ENCODE results near the gene ARSG. TPM values are rescaled to one million over a fixed set of nuclear protein-coding genes. Genes with fewer than 3 reads are reported as not detected.

ARSG gene
- polyA plus RNA-seq, 3 donors = 15.5 to 19.3 (median 19.2) TPM

DNA sequence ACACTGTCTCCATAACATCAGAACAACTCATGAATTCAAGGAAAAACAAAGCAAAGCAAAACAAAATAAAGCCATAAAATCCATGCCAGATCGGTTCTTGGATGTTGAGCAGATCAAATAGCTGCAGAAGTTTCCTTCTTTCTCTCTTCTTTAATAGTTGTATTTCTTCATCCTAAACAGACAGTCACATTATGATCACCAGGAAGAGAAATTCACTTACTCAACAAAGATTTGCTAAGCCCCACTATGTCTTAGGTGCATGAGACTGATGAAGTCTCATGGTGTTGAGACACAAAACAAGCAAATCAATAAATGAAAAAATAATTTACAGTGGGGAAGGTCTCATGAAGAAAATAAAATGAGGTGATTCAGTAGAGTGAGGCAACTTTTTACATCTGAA lies 93.2 kb downstream of the ARSG start:
- peaks cover 22 to 27% of the 10 kb centered on the region in 2 donors for H3K4me1 ChIP-seq (ENCODE audit: control insufficient read depth in 1 of 2, insufficient read depth in 2 of 2, low read length in 2 of 2)
- peaks cover 40% of the 10 kb centered on the region for H3K4me1 Mint-ChIP-seq
- peaks cover 0 to 5% (median 0%) of the 10 kb centered on the region in 7 donors for H3K9me3 Mint-ChIP-seq
- H3K9ac ChIP-seq (ENCODE audit: insufficient read depth, low read length, poor library complexity, severe bottlenecking) = peak overlapping the region; percentile 15
- peaks cover 22 to 25% of the 10 kb centered on the region in 2 donors for H3K36me3 Mint-ChIP-seq
- H3K36me3 ChIP-seq (replicated peaks in 1 of 2; ENCODE audit: control insufficient read depth in 1 of 2, insufficient read depth in 2 of 2, low read length in 2 of 2) = no peaks in the 10 kb centered on the region
- H3K27me3 ChIP-seq (ENCODE audit: control insufficient read depth in 2 of 2, insufficient read depth in 2 of 2, low read length in 2 of 2) = no peaks in the 10 kb centered on the region
- TF ChIP-seq, protein P1, sequence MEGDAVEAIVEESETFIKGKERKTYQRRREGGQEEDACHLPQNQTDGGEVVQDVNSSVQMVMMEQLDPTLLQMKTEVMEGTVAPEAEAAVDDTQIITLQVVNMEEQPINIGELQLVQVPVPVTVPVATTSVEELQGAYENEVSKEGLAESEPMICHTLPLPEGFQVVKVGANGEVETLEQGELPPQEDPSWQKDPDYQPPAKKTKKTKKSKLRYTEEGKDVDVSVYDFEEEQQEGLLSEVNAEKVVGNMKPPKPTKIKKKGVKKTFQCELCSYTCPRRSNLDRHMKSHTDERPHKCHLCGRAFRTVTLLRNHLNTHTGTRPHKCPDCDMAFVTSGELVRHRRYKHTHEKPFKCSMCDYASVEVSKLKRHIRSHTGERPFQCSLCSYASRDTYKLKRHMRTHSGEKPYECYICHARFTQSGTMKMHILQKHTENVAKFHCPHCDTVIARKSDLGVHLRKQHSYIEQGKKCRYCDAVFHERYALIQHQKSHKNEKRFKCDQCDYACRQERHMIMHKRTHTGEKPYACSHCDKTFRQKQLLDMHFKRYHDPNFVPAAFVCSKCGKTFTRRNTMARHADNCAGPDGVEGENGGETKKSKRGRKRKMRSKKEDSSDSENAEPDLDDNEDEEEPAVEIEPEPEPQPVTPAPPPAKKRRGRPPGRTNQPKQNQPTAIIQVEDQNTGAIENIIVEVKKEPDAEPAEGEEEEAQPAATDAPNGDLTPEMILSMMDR (IDR thresholded peaks at IDR 0.05) = no peak
- H3K9me3 ChIP-seq (replicated peaks in 1 of 2; ENCODE audit: control insufficient read depth in 1 of 2, insufficient read depth in 1 of 2, low read length in 2 of 2) = no peaks in the 10 kb centered on the region
- H3K27ac Mint-ChIP-seq = peak overlapping the region; percentile 52 to 93 (median 83)
- intact Hi-C loops (cut with micrococcal nuclease) = no loop called here
- peak overlapping the region; percentile 37 for H3K4me2 ChIP-seq (replicated peaks; ENCODE audit: extremely low read depth, low read length, poor library complexity, severe bottlenecking)
- H4K20me1 ChIP-seq (ENCODE audit: insufficient read depth, low read length) = no peaks in the 10 kb centered on the region
- H3K79me2 ChIP-seq (ENCODE audit: insufficient read depth, low read length) = no peaks in the 10 kb centered on the region
- peaks cover 0 to 11% (median 4%) of the 10 kb centered on the region in 3 donors for H3K27me3 Mint-ChIP-seq (ENCODE audit: low read depth in 3 of 3)
- 60% methylated on average over 1 of the region's 1 CpG for WGBS (ENCODE audit: insufficient coverage)
- H2AFZ ChIP-seq (ENCODE audit: insufficient read depth, low read depth, low read length, poor library complexity, severe bottlenecking) = no peak overlapping the region
- DNase-seq = peak in 2 of 3 donors; percentile 31 to 49
- H3K4me3 ChIP-seq (replicated peaks in 1 of 3; ENCODE audit: low read depth in 2 of 3, low read length in 3 of 3) = peak overlapping the region in 1 of 3 experiments; percentile 25
- peak overlapping the region in 1 of 2 donors; percentile 67 for H3K4me3 Mint-ChIP-seq
- peak overlapping the region in 1 of 2 donors; percentile 74 for H3K27ac ChIP-seq (ENCODE audit: low read depth in 1 of 2, low read length in 2 of 2)

DNA sequence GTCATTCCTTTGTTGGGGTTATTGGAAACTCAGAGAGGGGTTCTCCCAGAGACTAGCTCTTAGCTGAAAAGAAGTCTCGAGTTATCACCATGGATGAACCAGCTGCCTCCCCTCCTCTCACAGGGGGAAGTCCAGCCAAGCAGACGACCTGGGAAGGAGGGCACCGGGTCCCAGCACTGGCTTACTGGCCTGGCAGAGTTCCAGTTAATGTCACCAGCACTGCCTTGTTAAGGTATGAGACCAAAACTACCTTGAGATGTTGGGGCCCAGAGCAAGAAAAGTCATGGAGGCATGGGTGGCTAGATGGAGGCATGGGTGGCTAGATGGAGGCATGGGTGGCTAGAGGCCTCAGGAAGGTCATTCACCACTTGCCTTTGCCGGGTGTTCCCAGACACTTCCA lies 93.6 kb downstream of the ARSG start:
- H3K36me3 ChIP-seq (replicated peaks in 1 of 2; ENCODE audit: control insufficient read depth in 1 of 2, insufficient read depth in 2 of 2, low read length in 2 of 2) = no peaks in the 10 kb centered on the region
- Mint-ChIP-seq H3K4me1 (peaks cover 38% of the 10 kb centered on the region), H3K27ac (peak overlapping the region in 6 of 7 donors; percentile 58 to 93 (median 81)), H3K36me3 (peaks cover 20 to 26% of the 10 kb centered on the region in 2 donors), H3K27me3 (ENCODE audit: low read depth in 3 of 3) (peaks cover 0 to 11% (median 4%) of the 10 kb centered on the region in 3 donors), H3K9me3 (peaks cover 0 to 5% (median 0%) of the 10 kb centered on the region in 7 donors), H3K4me3 (no peak overlapping the region)
- no peak overlapping the region for H3K9ac ChIP-seq (ENCODE audit: insufficient read depth, low read length, poor library complexity, severe bottlenecking)
- H3K9me3 ChIP-seq (replicated peaks in 1 of 2; ENCODE audit: control insufficient read depth in 1 of 2, insufficient read depth in 1 of 2, low read length in 2 of 2) = no peaks in the 10 kb centered on the region
- intact Hi-C loops (cut with micrococcal nuclease) = no loop called here
- H3K4me3 ChIP-seq (replicated peaks in 1 of 3; ENCODE audit: low read depth in 2 of 3, low read length in 3 of 3) = no peak overlapping the region
- TF ChIP-seq, protein P1 (IDR thresholded peaks at IDR 0.05) = no peak
- H3K27me3 ChIP-seq (ENCODE audit: control insufficient read depth in 2 of 2, insufficient read depth in 2 of 2, low read length in 2 of 2) = no peaks in the 10 kb centered on the region
- DNase-seq = peak in 1 of 3 donors; percentile 15
- no peak overlapping the region for H3K4me2 ChIP-seq (replicated peaks; ENCODE audit: extremely low read depth, low read length, poor library complexity, severe bottlenecking)
- no peaks in the 10 kb centered on the region for H3K79me2 ChIP-seq (ENCODE audit: insufficient read depth, low read length)
- peak overlapping the region in 1 of 2 donors; percentile 74 for H3K27ac ChIP-seq (ENCODE audit: low read depth in 1 of 2, low read length in 2 of 2)
- H4K20me1 ChIP-seq (ENCODE audit: insufficient read depth, low read length) = no peaks in the 10 kb centered on the region
- H2AFZ ChIP-seq (ENCODE audit: insufficient read depth, low read depth, low read length, poor library complexity, severe bottlenecking) = no peak overlapping the region
- whole genome bisulfite sequencing (ENCODE audit: insufficient coverage) = 73% methylated on average over 2 of the region's 4 CpGs
- peaks cover 22 to 27% of the 10 kb centered on the region in 2 donors for H3K4me1 ChIP-seq (ENCODE audit: control insufficient read depth in 1 of 2, insufficient read depth in 2 of 2, low read length in 2 of 2)
